Gastroesophageal sphincter (tissue), 4 donors: ENCODE results near the gene GALNT10. TPM values are rescaled to one million over a fixed set of nuclear protein-coding genes. Genes with fewer than 3 reads are reported as not detected.
"Not testable (repeated sequence)": the region's sequence is repeated elsewhere in the genome, so short reads cannot be mapped to it uniquely, and the experiment has no call there.

Experiments
- ATAC-seq: fragments of 150-250 bp; one replicate; pipeline ENCODE4 v1.9.1; 2016; ENCODE audit warnings: mild to moderate bottlenecking, moderate library complexity
- H3K27ac ChIP-seq, 4 donors: fragments of 200-600 bp; sonication (generic) in 3 of 4; 1 replicate in 3 of 4; 2 replicates in 1 of 4; pipeline ENCODE4 v1.5.1; 2016 to 2019
- H3K27me3 ChIP-seq: fragments of 200-600 bp; sonication (generic); one replicate; pipeline ENCODE4 v1.5.1; 2019
- H3K36me3 ChIP-seq, 2 donors: fragments of 200-600 bp; sonication (generic); one replicate each; pipeline ENCODE4 v1.5.1; 2019; ENCODE audit warnings: control low read depth in 1 of 2
- H3K4me1 ChIP-seq, 3 donors: fragments of 200-600 bp; sonication (generic); 1 replicate in 2 of 3; 2 replicates in 1 of 3; pipeline ENCODE4 v1.5.1; 2016 to 2019; ENCODE audit warnings: control low read depth in 2 of 3
- H3K4me3 ChIP-seq, 2 donors: fragments of 200-600 bp; sonication (generic); one replicate each; pipeline ENCODE4 v1.5.1; 2019; ENCODE audit warnings: mild to moderate bottlenecking in 1 of 2, moderate library complexity in 1 of 2
- H3K9me3 ChIP-seq, 3 donors: fragments of 200-600 bp; sonication (generic); one replicate each; pipeline ENCODE4 v1.5.1; 2017 to 2019; ENCODE audit warnings: control low read depth in 2 of 3
- CTCF ChIP-seq, 4 experiments: fragments of 200-600 bp in 2 of 4; fragments of 450-650 bp in 2 of 4; sonication (generic) in 1 of 4; IDR thresholded peaks; one replicate each; pipeline ENCODE4 v1.5.1; 2017 to 2019; ENCODE audit warnings: antibody characterized with exemption in 4 of 4, mild to moderate bottlenecking in 2 of 4, moderate library complexity in 2 of 4
- EP300 ChIP-seq: sonication (generic); formaldehyde crosslinking; IDR thresholded peaks from one replicate; pipeline ENCODE4 v1.6.1; 2017; ENCODE audit warnings: antibody characterized with exemption, mild to moderate bottlenecking
- POLR2A ChIP-seq, 2 donors: fragments of 450-650 bp; IDR thresholded peaks; one replicate each; pipeline ENCODE4 v1.6.1; 2017; ENCODE audit warnings: antibody characterized with exemption in 2 of 2, mild to moderate bottlenecking in 2 of 2, moderate library complexity in 1 of 2
- POLR2AphosphoS5 ChIP-seq: sonication (generic); formaldehyde crosslinking; IDR thresholded peaks from one replicate; pipeline ENCODE4 v1.6.1; 2017; ENCODE audit warnings: antibody characterized with exemption
- WGBS, 2 donors: methylation state at CpG; one replicate each; pipeline ENCODE4 v1.1.5; 2018; ENCODE audit warnings: low coverage in 1 of 2; 5-methylcytosine and 5-hydroxymethylcytosine counted together
- total RNA-seq, 4 donors: library from RNA; depleted of rRNA; stranded (reverse); fragments of >200 nt; gene quantifications; one replicate each; pipeline ENCODE4 v1.1.0, GENCODE V29; 2016

The GALNT10 gene
- total RNA-seq, 4 donors from 2014 or later: 19.1 to 49.1 (median 34.0) TPM

- Histone ChIP-seq H3K4me1 (peaks cover 0 to 7% (median 0%) of the 10 kb centered on the region in 3 donors), H3K4me3 (no peak overlapping the region), H3K9me3 (no peaks in the 10 kb centered on the region), H3K27ac (peak overlapping the region in 1 of 4 donors; percentile 2), H3K36me3 (no peaks in the 10 kb centered on the region), H3K27me3 (no peaks in the 10 kb centered on the region)
- no peak for TF ChIP-seq POLR2AphosphoS5
- TF ChIP-seq EP300: no peak
- TF ChIP-seq POLR2A (IDR thresholded peaks at IDR 0.05): no peak
- no peak for TF ChIP-seq CTCF (IDR thresholded peaks at IDR 0.05)
- WGBS, 2 donors: 80 to 84% methylated on average over 6 to 8 of the region's 11 CpGs
- ATAC-seq: no peak
These were observed 168.1 kb downstream of the GALNT10 start for GRCh38 chr5:154358516-154359220.

- H3K27me3 ChIP-seq: no peaks in the 10 kb centered on the region
- whole genome bisulfite sequencing, 2 donors: 60 to 80% methylated on average over 1 of the region's 4 CpGs
- no peak overlapping the region for H3K4me3 ChIP-seq
- no peaks in the 10 kb centered on the region for H3K9me3 ChIP-seq
- H3K36me3 ChIP-seq: no peaks in the 10 kb centered on the region
- H3K27ac ChIP-seq: peak overlapping the region in 1 of 4 donors; percentile 2
- TF ChIP-seq POLR2A (IDR thresholded peaks at IDR 0.05) (no peak), POLR2AphosphoS5 (no peak), CTCF (IDR thresholded peaks at IDR 0.05) (no peak), EP300 (no peak)
- peaks cover 0 to 9% (median 0%) of the 10 kb centered on the region in 3 donors for H3K4me1 ChIP-seq
- no peak for ATAC-seq
These were observed 168.7 kb downstream of the GALNT10 start for GRCh38 chr5:154359221-154359573.

- not testable (repeated sequence) for H3K27ac ChIP-seq, H3K4me3 ChIP-seq, H3K9me3 ChIP-seq, H3K36me3 ChIP-seq, H3K27me3 ChIP-seq, ATAC-seq
- H3K4me1 ChIP-seq: peaks cover 0 to 19% (median 7%) of the 10 kb centered on the region in 3 donors
- 83 to 94% methylated on average over 5 to 6 of the region's 7 CpGs for WGBS, 2 donors
These were observed 169.7 kb downstream of the GALNT10 start for GRCh38 chr5:154360241-154360640.

GRCh38 chr5:154363411-154363810 is 172.9 kb downstream of the GALNT10 start:
- WGBS, 2 donors: 77 to 80% methylated on average over 4 of the region's 4 CpGs
- Histone ChIP-seq H3K36me3 (no peaks in the 10 kb centered on the region), H3K4me1 (peaks cover 3 to 38% (median 25%) of the 10 kb centered on the region in 3 donors), H3K27me3 (no peaks in the 10 kb centered on the region), H3K27ac (no peak overlapping the region), H3K9me3 (no peaks in the 10 kb centered on the region), H3K4me3 (no peak overlapping the region)
- no peak for TF ChIP-seq CTCF (IDR thresholded peaks at IDR 0.05)
- no peak for TF ChIP-seq EP300
- TF ChIP-seq POLR2AphosphoS5: no peak
- TF ChIP-seq POLR2A (IDR thresholded peaks at IDR 0.05): no peak
- no peak for ATAC-seq

- ATAC-seq: no peak
- H3K4me1 ChIP-seq: peaks cover 3 to 37% (median 29%) of the 10 kb centered on the region in 3 donors
- H3K27ac ChIP-seq: peak overlapping the region in 3 of 4 donors; percentile 18 to 23 (median 21)
- H3K36me3 ChIP-seq: no peaks in the 10 kb centered on the region
- no peaks in the 10 kb centered on the region for H3K27me3 ChIP-seq
- WGBS, 2 donors: 8 to 37% methylated on average over 2 of the region's 2 CpGs
- H3K4me3 ChIP-seq: no peak overlapping the region
- H3K9me3 ChIP-seq: no peaks in the 10 kb centered on the region
- TF ChIP-seq EP300 (no peak), POLR2AphosphoS5 (no peak), POLR2A (IDR thresholded peaks at IDR 0.05) (no peak), CTCF (IDR thresholded peaks at IDR 0.05) (no peak)
These were observed 174.2 kb downstream of the GALNT10 start for GRCh38 chr5:154364771-154365170.
